Kidney (tissue), 14 donors: ENCODE measurements around the gene IMMP2L. TPM values are rescaled to one million over a fixed set of nuclear protein-coding genes. Genes with fewer than 3 reads are reported as not detected.

Experiments
- DNase-seq, 5 donors: peaks; one replicate each; pipeline ENCODE4 v3.0.0-alpha.2; 2013 to 2020
- FAIRE-seq: peaks from 2 replicates; lab custom pipeline; 2012; peaks lifted over from hg19 to GRCh38; lab: Jason Lieb, UNC
- H3K27ac ChIP-seq, 2 donors: one replicate each; pipeline ENCODE4 v1.7.0; 2013; ENCODE audit warnings: low read depth in 2 of 2, low read length in 2 of 2, inconsistent platforms in 1 of 2
- H3K27me3 ChIP-seq: one replicate; pipeline ENCODE4 v1.7.1; 2013; ENCODE audit warnings: low read length, inconsistent platforms; ENCODE audit not compliant: control insufficient read depth, insufficient read depth
- H3K36me3 ChIP-seq, 3 donors: one replicate each; pipeline versions ENCODE4 v1.7.0 to v1.7.1; 2013; ENCODE audit warnings: low read length in 3 of 3, control low read depth in 1 of 3, inconsistent platforms in 1 of 3; ENCODE audit not compliant: insufficient read depth in 3 of 3, control insufficient read depth in 2 of 3
- H3K4me1 ChIP-seq, 3 donors: one replicate each; pipeline versions ENCODE4 v1.7.0 to v1.7.1; 2013; ENCODE audit warnings: low read length in 3 of 3, inconsistent platforms in 1 of 3, low read depth in 1 of 3; ENCODE audit not compliant: control insufficient read depth in 2 of 3, insufficient read depth in 2 of 3
- H3K4me3 ChIP-seq, 3 donors: one replicate each; pipeline versions ENCODE4 v1.7.0 to v1.8.1; 2013; ENCODE audit warnings: low read length in 3 of 3, control low read depth in 1 of 3, inconsistent platforms in 1 of 3
- H3K9ac ChIP-seq, 3 donors: one replicate each; pipeline versions ENCODE4 v1.7.0 to v1.7.1; 2013; ENCODE audit warnings: low read length in 3 of 3, control low read depth in 1 of 3, inconsistent platforms in 1 of 3
- H3K9me3 ChIP-seq, 3 donors: one replicate each; pipeline versions ENCODE4 v1.7.0 to v1.7.1; 2013; ENCODE audit warnings: low read length in 3 of 3, control low read depth in 1 of 3, inconsistent platforms in 1 of 3; ENCODE audit not compliant: control insufficient read depth in 2 of 3, insufficient read depth in 1 of 3
- intact Hi-C: fragments of 100-400 bp; cut with DNase I; formaldehyde crosslinking; loops from one replicate; pipeline ENCODE4 v1.11.1; 2022
- polyA plus RNA-seq: library from polyadenylated mRNA; stranded (reverse); fragments of 350-450 nt; fragmentation: Illumina TruSeq; extraction: RNeasy Lipid Tissue Mini Kit (QIAGEN cat#74804); gene quantifications from one replicate; pipeline ENCODE4 v1.2.3, GENCODE V29; 2014; ENCODE audit warnings: low read depth, low replicate concordance; ENCODE audit not compliant: insufficient read depth
- total RNA-seq: library from RNA; stranded (reverse); fragmentation: NEBNext Ultra II Directional; extraction: Animal tissue kit (Norgen Biotek cat#: 25700); gene quantifications from one replicate; pipeline ENCODE4 v1.2.1, GENCODE V29; 2021
- TF ChIP-seq, protein P1 (sequence below): IDR thresholded peaks from 3 replicates; pipeline ENCODE4 v1.5.1; 2012; ENCODE audit warnings: mild to moderate bottlenecking, moderate library complexity, borderline replicate concordance; ENCODE audit not compliant: insufficient read depth; ENCODE audit errors: extremely low read depth
- donor health status: control.
- donor health status: control.
- donor health status: control.
- donor health status: control.
- donor health status: control.
- donor health status: DM: yes; HTN: yes; CAD: no.
- donor health status: Normal renal cell carcinoma (clear cell type).

Gene IMMP2L
- total and polyA plus RNA-seq, 2 donors from 2014 or later = 46.4 to 52.1 TPM

- intact Hi-C loops = no loop called here
- no peak for FAIRE-seq
- no peak overlapping the region for H3K9ac ChIP-seq
Observed at GRCh38 chr7:110677405-110677804, 884.9 kb downstream of the IMMP2L start.

GRCh38 chr7:110676785-110677184 is 885.5 kb downstream of the IMMP2L start:
- H3K4me3 ChIP-seq = no peak overlapping the region
- no peaks in the 10 kb centered on the region for H3K9me3 ChIP-seq
- FAIRE-seq (no peak), DNase-seq (no peak)
- intact Hi-C loops = no loop called here
- H3K9ac ChIP-seq = no peak overlapping the region
- TF ChIP-seq, protein P1, sequence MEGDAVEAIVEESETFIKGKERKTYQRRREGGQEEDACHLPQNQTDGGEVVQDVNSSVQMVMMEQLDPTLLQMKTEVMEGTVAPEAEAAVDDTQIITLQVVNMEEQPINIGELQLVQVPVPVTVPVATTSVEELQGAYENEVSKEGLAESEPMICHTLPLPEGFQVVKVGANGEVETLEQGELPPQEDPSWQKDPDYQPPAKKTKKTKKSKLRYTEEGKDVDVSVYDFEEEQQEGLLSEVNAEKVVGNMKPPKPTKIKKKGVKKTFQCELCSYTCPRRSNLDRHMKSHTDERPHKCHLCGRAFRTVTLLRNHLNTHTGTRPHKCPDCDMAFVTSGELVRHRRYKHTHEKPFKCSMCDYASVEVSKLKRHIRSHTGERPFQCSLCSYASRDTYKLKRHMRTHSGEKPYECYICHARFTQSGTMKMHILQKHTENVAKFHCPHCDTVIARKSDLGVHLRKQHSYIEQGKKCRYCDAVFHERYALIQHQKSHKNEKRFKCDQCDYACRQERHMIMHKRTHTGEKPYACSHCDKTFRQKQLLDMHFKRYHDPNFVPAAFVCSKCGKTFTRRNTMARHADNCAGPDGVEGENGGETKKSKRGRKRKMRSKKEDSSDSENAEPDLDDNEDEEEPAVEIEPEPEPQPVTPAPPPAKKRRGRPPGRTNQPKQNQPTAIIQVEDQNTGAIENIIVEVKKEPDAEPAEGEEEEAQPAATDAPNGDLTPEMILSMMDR = no peak
- no peak overlapping the region for H3K27ac ChIP-seq
- no peaks in the 10 kb centered on the region for H3K27me3 ChIP-seq
- H3K4me1 ChIP-seq = no peaks in the 10 kb centered on the region
- H3K36me3 ChIP-seq = no peaks in the 10 kb centered on the region

More at GRCh38 chr7:110677405-110677804, 884.9 kb downstream of the IMMP2L start:
- H3K4me1 ChIP-seq = no peaks in the 10 kb centered on the region
- H3K9me3 ChIP-seq = no peaks in the 10 kb centered on the region
- H3K36me3 ChIP-seq = no peaks in the 10 kb centered on the region
- H3K27me3 ChIP-seq = no peaks in the 10 kb centered on the region
- DNase-seq = no peak
- no peak overlapping the region for H3K4me3 ChIP-seq
- TF ChIP-seq, protein P1 = no peak
- no peak overlapping the region for H3K27ac ChIP-seq

GRCh38 chr7:110675383-110676103 is 886.7 kb downstream of the IMMP2L start:
- H3K27me3 ChIP-seq = no peaks in the 10 kb centered on the region
- TF ChIP-seq, protein P1 = no peak
- intact Hi-C loops = no loop called here
- no peaks in the 10 kb centered on the region for H3K36me3 ChIP-seq
- DNase-seq = no peak
- no peak for FAIRE-seq
- H3K4me1 ChIP-seq = no peaks in the 10 kb centered on the region
- H3K9me3 ChIP-seq = no peaks in the 10 kb centered on the region
- no peak overlapping the region for H3K4me3 ChIP-seq
- no peak overlapping the region for H3K9ac ChIP-seq
- H3K27ac ChIP-seq = no peak overlapping the region
